Measurements from ENCODE around the gene KLK14.

Gene KLK14

GRCh38 chr19:51036519-51036918, 46.2 kb downstream of the KLK14 start:
- DNase-seq = no peak

- no peak for DNase-seq
Observed at GRCh38 chr19:51034704-51035103, 48.0 kb downstream of the KLK14 start, which contains the start of gene KLK12. Gene KLK12 (minus strand): TSS chr19:51035002. CDS start chr19:51034621, 381 bp downstream.

GRCh38 chr19:51031880-51032225, 50.8 kb downstream of the KLK14 start:
- no peak for DNase-seq

GRCh38 chr19:51031220-51031879, 51.3 kb downstream of the KLK14 start:
- DNase-seq = no peak

- no peak for DNase-seq
Observed at GRCh38 chr19:51030631-51031030, 52.1 kb downstream of the KLK14 start.

GRCh38 chr19:51029718-51030117, 53.0 kb downstream of the KLK14 start:
- no peak for DNase-seq

Data from CD4-positive, alpha-beta T cell treated with Interleukin-10 for 1 hour (primary cell).